ENCODE data around the gene PIP5K1B.

PIP5K1B gene

DNA sequence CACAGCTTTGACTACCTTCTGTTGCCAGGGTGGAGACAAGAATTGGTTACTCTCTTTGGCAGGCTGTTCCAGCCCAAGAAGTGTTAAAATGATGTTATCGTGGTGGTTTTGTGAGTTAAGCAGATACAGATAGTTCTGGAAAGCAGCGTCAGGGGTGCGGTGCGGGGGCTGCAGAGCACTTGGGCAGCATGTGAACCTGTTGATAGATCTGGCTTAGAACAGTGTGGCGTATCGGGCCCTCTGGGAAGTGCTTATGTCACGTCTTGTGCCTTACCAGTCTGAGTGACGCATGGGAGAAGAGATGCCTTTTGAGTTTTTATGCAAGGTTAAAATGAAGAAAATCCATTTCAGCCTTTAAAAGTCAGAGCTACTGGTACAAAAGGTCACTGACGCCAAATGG, 156.4 kb downstream of the PIP5K1B start:
- no peak overlapping the region for H3K4me2 ChIP-seq (ENCODE audit: low read depth, low read length)
- H3K9me2 ChIP-seq (replicated peaks; ENCODE audit: insufficient read depth, low read length) = no peaks in the 10 kb centered on the region
- no peak overlapping the region for H2AFZ ChIP-seq (ENCODE audit: low read length)
- no peak overlapping the region for H3K9ac ChIP-seq (ENCODE audit: low read length)
- no peak overlapping the region for H3K4me3 ChIP-seq (ENCODE audit: low read length)
- no peak for DNase-seq
- H3K79me2 ChIP-seq (ENCODE audit: low read length) = no peaks in the 10 kb centered on the region
- no peaks in the 10 kb centered on the region for H3K36me3 ChIP-seq (replicated peaks; ENCODE audit: insufficient read depth, low read length)
- H3K27me3 ChIP-seq (replicated peaks; ENCODE audit: insufficient read depth, low read length) = no peaks in the 10 kb centered on the region
- H3K9me3 ChIP-seq (replicated peaks; ENCODE audit: insufficient read depth, low read length) = no peaks in the 10 kb centered on the region
- H3K4me1 ChIP-seq (ENCODE audit: low read length) = peaks cover 12% of the 10 kb centered on the region
- no peaks in the 10 kb centered on the region for H4K20me1 ChIP-seq (ENCODE audit: insufficient read depth, low read length)
- no peak overlapping the region for H3K27ac ChIP-seq (ENCODE audit: low read length)
- TF ChIP-seq EZH2phosphoT487 (IDR thresholded peaks at IDR 0.05; ENCODE audit: low read length) = no peak
- TF ChIP-seq EZH2 (optimal IDR thresholded peaks at IDR 0.05; ENCODE audit: low read depth, low read length) = no peak
- TF ChIP-seq, protein P1, sequence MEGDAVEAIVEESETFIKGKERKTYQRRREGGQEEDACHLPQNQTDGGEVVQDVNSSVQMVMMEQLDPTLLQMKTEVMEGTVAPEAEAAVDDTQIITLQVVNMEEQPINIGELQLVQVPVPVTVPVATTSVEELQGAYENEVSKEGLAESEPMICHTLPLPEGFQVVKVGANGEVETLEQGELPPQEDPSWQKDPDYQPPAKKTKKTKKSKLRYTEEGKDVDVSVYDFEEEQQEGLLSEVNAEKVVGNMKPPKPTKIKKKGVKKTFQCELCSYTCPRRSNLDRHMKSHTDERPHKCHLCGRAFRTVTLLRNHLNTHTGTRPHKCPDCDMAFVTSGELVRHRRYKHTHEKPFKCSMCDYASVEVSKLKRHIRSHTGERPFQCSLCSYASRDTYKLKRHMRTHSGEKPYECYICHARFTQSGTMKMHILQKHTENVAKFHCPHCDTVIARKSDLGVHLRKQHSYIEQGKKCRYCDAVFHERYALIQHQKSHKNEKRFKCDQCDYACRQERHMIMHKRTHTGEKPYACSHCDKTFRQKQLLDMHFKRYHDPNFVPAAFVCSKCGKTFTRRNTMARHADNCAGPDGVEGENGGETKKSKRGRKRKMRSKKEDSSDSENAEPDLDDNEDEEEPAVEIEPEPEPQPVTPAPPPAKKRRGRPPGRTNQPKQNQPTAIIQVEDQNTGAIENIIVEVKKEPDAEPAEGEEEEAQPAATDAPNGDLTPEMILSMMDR (IDR thresholded peaks at IDR 0.05; ENCODE audit: low read length) = no peak
- H3F3A ChIP-seq (ENCODE audit: insufficient read depth, low read length) = no peaks in the 10 kb centered on the region

DNA sequence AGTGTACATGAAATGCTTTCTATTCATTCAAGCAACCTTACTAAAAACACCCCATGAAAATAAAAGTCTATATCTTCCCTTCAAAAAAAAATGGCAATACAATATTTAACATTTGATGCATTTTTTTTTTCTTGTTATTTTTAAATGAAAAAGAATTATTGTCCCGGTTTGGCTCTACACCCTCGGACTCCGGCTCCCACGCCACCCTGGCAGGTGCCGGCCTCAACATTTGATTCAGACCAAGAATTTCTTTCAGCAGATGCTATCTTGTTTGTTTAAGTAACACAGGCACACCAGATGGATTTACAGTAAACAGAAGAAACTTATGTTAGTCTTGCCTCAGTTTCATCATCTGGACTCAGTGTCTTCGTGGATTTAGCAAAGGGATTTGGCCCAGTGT, 162.0 kb downstream of the PIP5K1B start:
- DNase-seq = no peak
- Histone ChIP-seq H3K27me3 (replicated peaks; ENCODE audit: insufficient read depth, low read length) (no peaks in the 10 kb centered on the region), H3F3A (ENCODE audit: insufficient read depth, low read length) (no peaks in the 10 kb centered on the region), H4K20me1 (ENCODE audit: insufficient read depth, low read length) (no peaks in the 10 kb centered on the region), H2AFZ (ENCODE audit: low read length) (no peak overlapping the region), H3K27ac (ENCODE audit: low read length) (no peak overlapping the region), H3K79me2 (ENCODE audit: low read length) (no peaks in the 10 kb centered on the region), H3K9me3 (replicated peaks; ENCODE audit: insufficient read depth, low read length) (no peaks in the 10 kb centered on the region), H3K4me1 (ENCODE audit: low read length) (no peaks in the 10 kb centered on the region), H3K36me3 (replicated peaks; ENCODE audit: insufficient read depth, low read length) (no peaks in the 10 kb centered on the region), H3K4me2 (ENCODE audit: low read depth, low read length) (no peak overlapping the region), H3K9ac (ENCODE audit: low read length) (no peak overlapping the region), H3K4me3 (ENCODE audit: low read length) (no peak overlapping the region), H3K9me2 (replicated peaks; ENCODE audit: insufficient read depth, low read length) (no peaks in the 10 kb centered on the region)
- TF ChIP-seq, protein P1 (IDR thresholded peaks at IDR 0.05; ENCODE audit: low read length) = no peak
- TF ChIP-seq EZH2phosphoT487 (IDR thresholded peaks at IDR 0.05; ENCODE audit: low read length) (no peak), EZH2 (optimal IDR thresholded peaks at IDR 0.05; ENCODE audit: low read depth, low read length) (no peak)

DNA sequence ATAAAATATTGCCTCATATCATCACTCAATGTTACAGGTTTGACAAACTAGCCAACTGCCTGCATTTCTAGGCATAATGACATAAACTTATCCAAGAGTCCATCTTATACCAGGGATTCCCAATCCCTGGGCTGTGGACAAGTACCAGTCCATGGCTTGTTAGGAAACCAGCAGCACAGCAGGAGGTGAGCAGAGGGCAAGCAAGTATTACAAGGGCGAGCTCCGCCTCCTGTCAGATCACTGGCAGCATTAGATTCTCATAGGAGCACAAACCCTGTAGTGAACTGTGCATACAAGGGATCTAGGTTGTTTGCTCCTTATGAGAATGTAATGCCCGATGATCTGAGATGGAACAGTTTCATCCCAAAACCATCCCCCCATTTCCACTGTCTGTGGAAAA, 164.0 kb downstream of the PIP5K1B start:
- no peaks in the 10 kb centered on the region for H3K4me1 ChIP-seq (ENCODE audit: low read length)
- H3K36me3 ChIP-seq (replicated peaks; ENCODE audit: insufficient read depth, low read length) = no peaks in the 10 kb centered on the region
- no peaks in the 10 kb centered on the region for H3K79me2 ChIP-seq (ENCODE audit: low read length)
- no peaks in the 10 kb centered on the region for H3K27me3 ChIP-seq (replicated peaks; ENCODE audit: insufficient read depth, low read length)
- no peaks in the 10 kb centered on the region for H3F3A ChIP-seq (ENCODE audit: insufficient read depth, low read length)
- no peaks in the 10 kb centered on the region for H4K20me1 ChIP-seq (ENCODE audit: insufficient read depth, low read length)
- H3K9me2 ChIP-seq (replicated peaks; ENCODE audit: insufficient read depth, low read length) = no peaks in the 10 kb centered on the region
- DNase-seq = no peak
- H3K9ac ChIP-seq (ENCODE audit: low read length) = no peak overlapping the region
- H3K9me3 ChIP-seq (replicated peaks; ENCODE audit: insufficient read depth, low read length) = no peaks in the 10 kb centered on the region
- H3K4me3 ChIP-seq (ENCODE audit: low read length) = no peak overlapping the region
- H2AFZ ChIP-seq (ENCODE audit: low read length) = no peak overlapping the region
- no peak overlapping the region for H3K27ac ChIP-seq (ENCODE audit: low read length)
- TF ChIP-seq EZH2phosphoT487 (IDR thresholded peaks at IDR 0.05; ENCODE audit: low read length) (no peak), EZH2 (optimal IDR thresholded peaks at IDR 0.05; ENCODE audit: low read depth, low read length) (no peak)
- TF ChIP-seq, protein P1 (IDR thresholded peaks at IDR 0.05; ENCODE audit: low read length) = no peak
- no peak overlapping the region for H3K4me2 ChIP-seq (ENCODE audit: low read depth, low read length)

Measured in MM.1S (cell line).